Esophagus squamous epithelium (tissue), 5 donors: Measurements from ENCODE around the gene SLC44A3. TPM values are rescaled to one million over a fixed set of nuclear protein-coding genes. Genes with fewer than 3 reads are reported as not detected.
A peak's percentile ranks its signal among the peaks of the same experiment; 100 is the strongest.

ENCODE experiments used
- DNase-seq: peaks from one replicate; lab custom pipeline; 2025; lab: John Stamatoyannopoulos, UW
- H3K27ac ChIP-seq, 4 donors: fragments of 200-600 bp; sonication (generic); one replicate each; pipeline ENCODE4 v1.5.1; 2016 to 2019; ENCODE audit warnings: mild to moderate bottlenecking in 1 of 4
- H3K27me3 ChIP-seq, 4 donors: fragments of 200-600 bp; sonication (generic); 1 replicate in 3 of 4; 2 replicates in 1 of 4; pipeline versions ENCODE4 v1.5.1 to v1.6.0; 2017 to 2021; ENCODE audit warnings: antibody characterized with exemption in 1 of 4
- H3K36me3 ChIP-seq, 3 donors: fragments of 200-600 bp; sonication (generic); one replicate each; pipeline ENCODE4 v1.5.1; 2016 to 2019
- H3K4me1 ChIP-seq, 3 donors: fragments of 200-600 bp; sonication (generic); one replicate each; pipeline ENCODE4 v1.5.1; 2017 to 2019
- H3K4me3 ChIP-seq, 4 donors: fragments of 200-600 bp; sonication (generic); 1 replicate in 3 of 4; 2 replicates in 1 of 4; pipeline ENCODE4 v1.5.1; 2016 to 2019; ENCODE audit warnings: mild to moderate bottlenecking in 2 of 4, moderate library complexity in 1 of 4
- H3K9me3 ChIP-seq, 3 donors: fragments of 200-600 bp; sonication (generic); one replicate each; pipeline ENCODE4 v1.5.1; 2016 to 2019
- POLR2A ChIP-seq, 4 donors: fragments of 450-650 bp; IDR thresholded peaks; one replicate each; pipeline ENCODE4 v1.6.1; 2017; ENCODE audit warnings: antibody characterized with exemption in 4 of 4, mild to moderate bottlenecking in 4 of 4, moderate library complexity in 3 of 4
- WGBS, 2 donors: methylation state at CpG; one replicate each; pipeline ENCODE4 v1.1.5; 2018; 5-methylcytosine and 5-hydroxymethylcytosine counted together
- intact Hi-C: fragments of 100-400 bp; cut with DNase I; formaldehyde crosslinking; loops from one replicate; pipeline ENCODE4 v1.15.0; 2022
- total RNA-seq, 4 donors: library from RNA; depleted of rRNA; stranded (reverse); fragments of >200 nt; gene quantifications; one replicate each; pipeline ENCODE4 v1.1.0, GENCODE V29; 2016
- TF ChIP-seq, protein P1 (sequence below), 6 experiments: fragments of 450-650 bp in 4 of 6; fragments of 200-600 bp in 2 of 6; sonication (generic) in 2 of 6; IDR thresholded peaks; one replicate each; pipeline ENCODE4 v1.5.1; 2016 to 2019; ENCODE audit warnings: antibody characterized with exemption in 6 of 6, mild to moderate bottlenecking in 4 of 6, moderate library complexity in 4 of 6
- donor health status: DM: yes; HTN: yes; CAD: no.

Gene SLC44A3
- total RNA-seq, 4 donors from 2014 or later, result 5.4 to 11.7 (median 9.4) TPM

DNA sequence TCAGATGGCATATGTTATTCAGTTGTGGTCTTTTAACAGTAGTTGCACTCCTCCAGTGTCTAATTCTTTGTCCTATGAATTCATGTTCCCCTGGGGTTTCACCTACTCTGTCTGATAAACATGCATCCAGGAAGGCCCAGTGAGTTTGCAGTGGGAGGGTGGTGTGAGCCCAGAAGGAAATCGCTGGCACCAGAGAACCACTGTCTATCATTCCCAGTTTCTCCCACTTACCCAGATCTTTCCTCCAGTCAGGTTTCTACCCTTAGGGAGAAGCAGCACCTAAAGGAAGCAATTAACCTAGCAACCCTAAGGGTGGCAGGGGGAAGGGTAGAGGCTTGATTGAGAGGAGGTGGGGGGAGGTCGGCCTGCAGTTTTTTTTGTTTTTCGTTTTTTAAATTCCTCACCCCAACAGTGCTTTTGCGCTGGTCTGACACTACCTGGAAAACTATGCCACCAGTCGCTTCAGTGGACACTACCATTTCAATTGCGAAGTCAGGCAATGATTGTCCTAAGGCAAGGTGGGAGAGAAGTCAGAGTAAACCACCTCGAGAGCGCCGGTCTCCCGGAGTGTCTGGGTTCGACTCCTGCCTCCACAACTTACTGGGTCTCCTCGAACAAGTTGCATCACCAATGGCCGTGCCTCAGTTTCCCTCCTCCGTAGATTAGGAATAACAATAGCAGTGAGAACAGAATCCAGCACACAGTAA lies 766 bp upstream of the SLC44A3 start:
- Histone ChIP-seq H3K36me3 (no peaks in the 10 kb centered on the region), H3K9me3 (no peaks in the 10 kb centered on the region), H3K27ac (peak overlapping the region; percentile 5 to 84 (median 68)), H3K4me3 (peak overlapping the region; percentile 73 to 82 (median 79)), H3K4me1 (peaks cover 0 to 38% (median 5%) of the 10 kb centered on the region in 3 donors), H3K27me3 (peaks cover 0 to 18% (median 0%) of the 10 kb centered on the region in 4 donors)
- no peak for DNase-seq
- intact Hi-C loops, result no loop called here
- no peak for TF ChIP-seq POLR2A (IDR thresholded peaks at IDR 0.05)
- TF ChIP-seq, protein P1, sequence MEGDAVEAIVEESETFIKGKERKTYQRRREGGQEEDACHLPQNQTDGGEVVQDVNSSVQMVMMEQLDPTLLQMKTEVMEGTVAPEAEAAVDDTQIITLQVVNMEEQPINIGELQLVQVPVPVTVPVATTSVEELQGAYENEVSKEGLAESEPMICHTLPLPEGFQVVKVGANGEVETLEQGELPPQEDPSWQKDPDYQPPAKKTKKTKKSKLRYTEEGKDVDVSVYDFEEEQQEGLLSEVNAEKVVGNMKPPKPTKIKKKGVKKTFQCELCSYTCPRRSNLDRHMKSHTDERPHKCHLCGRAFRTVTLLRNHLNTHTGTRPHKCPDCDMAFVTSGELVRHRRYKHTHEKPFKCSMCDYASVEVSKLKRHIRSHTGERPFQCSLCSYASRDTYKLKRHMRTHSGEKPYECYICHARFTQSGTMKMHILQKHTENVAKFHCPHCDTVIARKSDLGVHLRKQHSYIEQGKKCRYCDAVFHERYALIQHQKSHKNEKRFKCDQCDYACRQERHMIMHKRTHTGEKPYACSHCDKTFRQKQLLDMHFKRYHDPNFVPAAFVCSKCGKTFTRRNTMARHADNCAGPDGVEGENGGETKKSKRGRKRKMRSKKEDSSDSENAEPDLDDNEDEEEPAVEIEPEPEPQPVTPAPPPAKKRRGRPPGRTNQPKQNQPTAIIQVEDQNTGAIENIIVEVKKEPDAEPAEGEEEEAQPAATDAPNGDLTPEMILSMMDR (IDR thresholded peaks at IDR 0.05), result no peak
- WGBS, 2 donors, result 46 to 52% methylated on average over 14 of the region's 14 CpGs

DNA sequence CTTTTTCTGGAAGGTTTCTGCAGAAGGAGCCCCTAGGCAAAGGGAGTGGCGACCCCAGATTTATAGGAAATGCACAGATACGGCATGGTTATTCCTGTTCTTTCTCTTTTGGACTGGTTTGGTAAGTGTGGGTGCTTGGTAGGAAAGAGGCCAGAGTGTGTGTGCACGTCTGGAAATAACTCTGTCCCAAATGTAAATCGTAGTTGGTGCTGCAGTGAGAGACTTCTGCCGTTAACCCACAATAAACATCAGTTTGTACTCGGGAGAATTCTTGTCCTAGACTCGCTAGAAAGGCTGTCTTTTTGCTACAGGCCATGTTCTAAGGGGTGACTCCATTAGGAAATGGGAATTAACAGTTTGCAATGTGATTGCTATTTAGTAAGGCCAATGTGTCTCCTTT lies 779 bp downstream of the SLC44A3 start:
- 10 to 39% methylated on average over 7 of the region's 7 CpGs for WGBS, 2 donors
- TF ChIP-seq, protein P1 (IDR thresholded peaks at IDR 0.05), result no peak
- no peak for TF ChIP-seq POLR2A (IDR thresholded peaks at IDR 0.05)
- peaks cover 0 to 38% (median 5%) of the 10 kb centered on the region in 3 donors for H3K4me1 ChIP-seq
- intact Hi-C loops, result loop anchor here (10.0 kb wide), 1 partner anchor 224 kb away; no protein-coding TSS in a partner anchor
- H3K9me3 ChIP-seq, result no peaks in the 10 kb centered on the region
- peaks cover 0 to 18% (median 0%) of the 10 kb centered on the region in 4 donors for H3K27me3 ChIP-seq
- peaks cover 0 to 5% (median 0%) of the 10 kb centered on the region in 3 donors for H3K36me3 ChIP-seq
- H3K27ac ChIP-seq, result peak overlapping the region in 2 of 4 donors; percentile 63 to 84
- DNase-seq, result no peak
- H3K4me3 ChIP-seq, result peak overlapping the region; percentile 73 to 82 (median 79)

DNA sequence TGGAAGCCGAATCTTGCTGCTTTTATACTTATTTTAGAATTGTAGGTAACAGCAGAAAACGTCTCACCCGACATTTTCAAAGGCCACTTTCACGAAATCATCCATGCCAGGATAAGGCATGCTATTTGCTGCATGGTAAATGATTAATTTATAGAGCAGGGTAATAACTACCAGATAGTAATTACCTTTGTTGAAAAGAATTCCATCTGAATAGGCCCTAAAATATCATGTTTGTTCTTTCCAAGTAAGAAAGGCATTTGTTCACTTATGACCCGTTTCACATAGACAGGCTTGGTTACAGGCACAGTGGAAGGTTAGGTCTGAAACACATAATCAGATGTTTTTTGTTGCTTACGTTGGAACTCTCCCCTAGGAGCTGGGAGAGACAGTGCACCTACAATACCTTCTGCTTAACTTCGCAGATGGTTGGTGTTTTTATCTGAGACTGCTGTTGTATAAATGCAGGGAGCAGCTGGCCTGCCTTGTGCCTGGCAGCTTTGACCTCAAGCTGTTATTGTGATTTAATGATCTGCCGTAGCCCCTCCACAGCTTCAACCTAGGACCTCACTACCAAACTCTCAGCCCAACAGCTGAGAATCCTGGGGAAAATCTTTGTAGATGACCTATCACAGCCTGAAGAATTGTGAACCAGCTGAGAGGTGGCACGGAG lies 1.6 kb downstream of the SLC44A3 start:
- H3K36me3 ChIP-seq, result peaks cover 0 to 10% (median 0%) of the 10 kb centered on the region in 3 donors
- H3K9me3 ChIP-seq, result no peaks in the 10 kb centered on the region
- H3K4me3 ChIP-seq, result no peak overlapping the region
- peaks cover 0 to 38% (median 5%) of the 10 kb centered on the region in 3 donors for H3K4me1 ChIP-seq
- no peak overlapping the region for H3K27ac ChIP-seq
- DNase-seq, result no peak
- no peak for TF ChIP-seq POLR2A (IDR thresholded peaks at IDR 0.05)
- TF ChIP-seq, protein P1 (IDR thresholded peaks at IDR 0.05), result no peak
- intact Hi-C loops, result loop anchor here (10.0 kb wide), 1 partner anchor 223 kb away; no protein-coding TSS in a partner anchor
- WGBS, 2 donors, result 87 to 88% methylated on average over 9 of the region's 9 CpGs
- peaks cover 0 to 18% (median 0%) of the 10 kb centered on the region in 4 donors for H3K27me3 ChIP-seq

DNA sequence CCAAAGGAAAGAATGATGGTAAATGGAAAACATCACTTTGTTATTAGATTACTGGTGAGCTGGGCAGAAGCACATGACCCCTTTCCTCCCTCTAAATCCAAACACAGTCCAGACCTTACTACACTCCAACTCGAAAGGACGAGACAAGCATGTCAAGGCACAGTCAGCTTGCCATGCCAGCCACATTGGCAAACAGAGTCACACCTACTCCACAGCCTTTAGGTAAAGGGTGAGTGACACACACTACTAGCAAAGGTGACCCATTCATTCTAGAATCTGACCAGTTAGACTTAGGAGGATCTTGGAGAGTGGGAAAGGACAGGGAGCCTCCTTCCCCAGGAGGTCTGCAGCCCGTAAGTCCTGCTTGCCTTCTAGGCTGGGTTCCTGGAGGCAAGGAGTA lies 3.0 kb downstream of the SLC44A3 start:
- Histone ChIP-seq H3K36me3 (peaks cover 0 to 22% (median 0%) of the 10 kb centered on the region in 3 donors), H3K27me3 (peaks cover 0 to 18% (median 0%) of the 10 kb centered on the region in 4 donors), H3K9me3 (no peaks in the 10 kb centered on the region), H3K27ac (no peak overlapping the region), H3K4me3 (no peak overlapping the region), H3K4me1 (peaks cover 0 to 38% (median 5%) of the 10 kb centered on the region in 3 donors)
- DNase-seq, result no peak
- TF ChIP-seq POLR2A (IDR thresholded peaks at IDR 0.05), result no peak
- TF ChIP-seq, protein P1 (IDR thresholded peaks at IDR 0.05), result no peak
- 57 to 62% methylated on average over 3 of the region's 3 CpGs for WGBS, 2 donors
- intact Hi-C loops, result loop anchor here (10.0 kb wide), 1 partner anchor 222 kb away; no protein-coding TSS in a partner anchor
